Activated CD8-positive, alpha-beta T cell treated with anti-CD3 and anti-CD28 coated beads for 36 hours (primary cell): ENCODE data around the gene SAP30BP. TPM values are rescaled to one million over a fixed set of nuclear protein-coding genes. Genes with fewer than 3 reads are reported as not detected.

ENCODE experiments used
- ATAC-seq: fragments of 200-7000 bp; cut with Tn5 transposase; one replicate; pipeline ENCODE4 v1.10.0; 2021; ENCODE audit warnings: mild to moderate bottlenecking, moderate library complexity
- CTCF ChIA-PET: fragments of 350-600 bp; sonication (Branson Sonifier 250); formaldehyde crosslinking; loops from one replicate; lab custom pipeline; 2021; ENCODE audit warnings: antibody characterized with exemption; lab: Charles Lee
- POLR2A ChIA-PET: fragments of 350-600 bp; sonication (Branson Sonifier 250); formaldehyde crosslinking; loops from one replicate; lab custom pipeline; 2021; ENCODE audit warnings: antibody characterized with exemption; lab: Charles Lee
- DNase-seq: peaks from one replicate; pipeline ENCODE4 v3.0.0-alpha.2; 2020
- H3K27ac Mint-ChIP-seq: one replicate; pipeline ENCODE4 v1.8.0; 2021; ENCODE audit warnings: mild to moderate bottlenecking, mixed read lengths
- H3K27me3 Mint-ChIP-seq: one replicate; pipeline ENCODE4 v1.8.0; 2021; ENCODE audit warnings: mixed read lengths
- H3K36me3 Mint-ChIP-seq: one replicate; pipeline ENCODE4 v1.8.0; 2021; ENCODE audit warnings: low read depth, mixed read lengths
- H3K4me1 Mint-ChIP-seq: one replicate; pipeline ENCODE4 v1.8.0; 2021; ENCODE audit warnings: low read depth, mixed read lengths
- H3K4me3 Mint-ChIP-seq: one replicate; pipeline ENCODE4 v1.8.0; 2021; ENCODE audit warnings: mild to moderate bottlenecking, moderate library complexity, mixed read lengths
- H3K9me3 Mint-ChIP-seq: one replicate; pipeline ENCODE4 v1.8.0; 2021; ENCODE audit warnings: mixed read lengths
- CTCF ChIP-seq: fragments of 200-600 bp; IDR thresholded peaks from one replicate; pipeline ENCODE4 v1.8.0; 2022; ENCODE audit warnings: antibody characterized with exemption, mild to moderate bottlenecking
- intact Hi-C: fragments of 100-400 bp; cut with micrococcal nuclease; formaldehyde crosslinking; loops from one replicate; pipeline ENCODE4 v1.10.0; 2022
- total RNA-seq, 2 experiments: library from RNA; stranded (reverse); gene quantifications; one replicate each; pipeline ENCODE4 v1.2.3, GENCODE V29; 2021

The SAP30BP gene
- total RNA-seq, 2 experiments from 2014 or later, result 73.0 to 75.8 TPM

GRCh38 chr17:75638893-75639292 lies 28.2 kb upstream of the SAP30BP start:
- H3K9me3 Mint-ChIP-seq, result no peaks in the 10 kb centered on the region
- CTCF ChIA-PET, result interaction anchor here (1.3 to 12.2 kb wide), 4 partner anchors 13 to 109 kb away, joined by 5 to 280 read pairs (median 8); no protein-coding TSS in a partner anchor
- no peaks in the 10 kb centered on the region for H3K27me3 Mint-ChIP-seq
- intact Hi-C loops, result no loop called here
- no peak overlapping the region for H3K4me3 Mint-ChIP-seq
- no peaks in the 10 kb centered on the region for H3K36me3 Mint-ChIP-seq
- H3K4me1 Mint-ChIP-seq, result peaks cover 3% of the 10 kb centered on the region
- POLR2A ChIA-PET, result no interaction called here
- DNase-seq (no peak), ATAC-seq (no peak)
- no peak overlapping the region for H3K27ac Mint-ChIP-seq
- TF ChIP-seq CTCF, result no peak

- CTCF ChIA-PET, result interaction anchor here (1.3 to 12.2 kb wide), 2 partner anchors 17 to 109 kb away, joined by 5 to 280 read pairs; no protein-coding TSS in a partner anchor
- Mint-ChIP-seq H3K36me3 (no peaks in the 10 kb centered on the region), H3K9me3 (no peaks in the 10 kb centered on the region), H3K4me1 (no peaks in the 10 kb centered on the region), H3K27me3 (no peaks in the 10 kb centered on the region), H3K4me3 (no peak overlapping the region), H3K27ac (no peak overlapping the region)
- ATAC-seq (no peak), DNase-seq (no peak)
- POLR2A ChIA-PET, result no interaction called here
- TF ChIP-seq CTCF, result no peak
- intact Hi-C loops, result no loop called here
Observed at GRCh38 chr17:75639327-75639726, 27.8 kb upstream of the SAP30BP start.

GRCh38 chr17:75639771-75640555 lies 27.2 kb upstream of the SAP30BP start:
- no peaks in the 10 kb centered on the region for H3K9me3 Mint-ChIP-seq
- ATAC-seq (no peak), DNase-seq (no peak)
- no peaks in the 10 kb centered on the region for H3K4me1 Mint-ChIP-seq
- H3K4me3 Mint-ChIP-seq, result no peak overlapping the region
- no peaks in the 10 kb centered on the region for H3K36me3 Mint-ChIP-seq
- intact Hi-C loops, result no loop called here
- ChIA-PET POLR2A (no interaction called here), CTCF (interaction anchor here (1.4 to 12.2 kb wide), 2 partner anchors 12 to 108 kb away, joined by 4 to 280 read pairs; no protein-coding TSS in a partner anchor)
- H3K27me3 Mint-ChIP-seq, result no peaks in the 10 kb centered on the region
- no peak for TF ChIP-seq CTCF
- H3K27ac Mint-ChIP-seq, result no peak overlapping the region

GRCh38 chr17:75640556-75641119 lies 26.5 kb upstream of the SAP30BP start:
- Mint-ChIP-seq H3K9me3 (no peaks in the 10 kb centered on the region), H3K27ac (no peak overlapping the region), H3K4me3 (no peak overlapping the region), H3K4me1 (no peaks in the 10 kb centered on the region), H3K36me3 (no peaks in the 10 kb centered on the region), H3K27me3 (no peaks in the 10 kb centered on the region)
- no peak for TF ChIP-seq CTCF
- ChIA-PET CTCF (interaction anchor here (1.3 to 6.8 kb wide), 4 partner anchors 7 to 108 kb away, joined by 3 to 46 read pairs (median 14); partner anchors contain the start of gene SMIM5), POLR2A (interaction anchor here (1.9 kb wide), 1 partner anchor 31 kb away, joined by 4 read pairs; no protein-coding TSS in a partner anchor)
- ATAC-seq, result no peak
- intact Hi-C loops, result no loop called here
- DNase-seq, result no peak

- DNase-seq, result no peak
- ChIA-PET CTCF (interaction anchor here (0.8 to 6.8 kb wide), 5 partner anchors 8 to 108 kb away, joined by 3 to 46 read pairs (median 4); partner anchors contain the start of genes RECQL5, SAP30BP and SMIM5), POLR2A (interaction anchor here (1.9 kb wide), 1 partner anchor 31 kb away, joined by 4 read pairs; no protein-coding TSS in a partner anchor)
- TF ChIP-seq CTCF, result no peak
- no peak overlapping the region for H3K4me3 Mint-ChIP-seq
- no peaks in the 10 kb centered on the region for H3K27me3 Mint-ChIP-seq
- no peaks in the 10 kb centered on the region for H3K9me3 Mint-ChIP-seq
- ATAC-seq, result no peak
- intact Hi-C loops, result no loop called here
- no peaks in the 10 kb centered on the region for H3K36me3 Mint-ChIP-seq
- H3K27ac Mint-ChIP-seq, result no peak overlapping the region
- H3K4me1 Mint-ChIP-seq, result peaks cover 4% of the 10 kb centered on the region
Observed at GRCh38 chr17:75641343-75641742, 25.8 kb upstream of the SAP30BP start.
